ENCODE data around the gene CIZ1.
"Not testable (repeated sequence)": the region's sequence is repeated elsewhere in the genome, so short reads cannot be mapped to it uniquely, and the experiment has no call there.

DNA sequence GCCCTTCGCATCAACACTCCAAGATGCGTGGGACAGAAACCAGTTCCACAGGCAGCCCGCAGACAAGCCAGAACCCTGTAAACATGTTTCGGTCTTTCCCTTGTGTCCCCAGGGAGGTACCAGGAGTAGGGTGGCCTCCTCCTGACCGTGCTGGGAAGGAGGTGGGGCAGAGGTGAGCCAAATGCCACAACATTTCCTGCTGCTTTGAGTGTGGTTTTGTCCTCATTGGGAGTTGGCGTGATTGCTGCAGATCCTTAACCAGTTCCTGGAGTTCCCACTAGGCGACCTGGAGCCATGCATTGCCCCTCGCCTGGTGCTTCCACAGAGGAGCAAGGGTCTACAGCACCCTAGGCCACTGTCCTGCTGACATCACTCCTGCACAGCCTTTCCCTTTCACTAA is 55.8 kb downstream of the CIZ1 start:
- TF ChIP-seq PBX2 (CRISPR knock-in tag; IDR thresholded peaks at IDR 0.05); NFKB2 (CRISPR knock-in tag; IDR thresholded peaks at IDR 0.05; ENCODE audit: borderline replicate concordance); U2AF1 (optimal IDR thresholded peaks at IDR 0.05; ENCODE audit: low read depth, low read length); ZNF670 (CRISPR knock-in tag; IDR thresholded peaks at IDR 0.05; ENCODE audit: borderline replicate concordance); ZBTB7A (CRISPR knock-in tag; IDR thresholded peaks at IDR 0.05); MTA3 (CRISPR knock-in tag; IDR thresholded peaks at IDR 0.05): not testable (repeated sequence)
- TF ChIP-seq, protein P1, sequence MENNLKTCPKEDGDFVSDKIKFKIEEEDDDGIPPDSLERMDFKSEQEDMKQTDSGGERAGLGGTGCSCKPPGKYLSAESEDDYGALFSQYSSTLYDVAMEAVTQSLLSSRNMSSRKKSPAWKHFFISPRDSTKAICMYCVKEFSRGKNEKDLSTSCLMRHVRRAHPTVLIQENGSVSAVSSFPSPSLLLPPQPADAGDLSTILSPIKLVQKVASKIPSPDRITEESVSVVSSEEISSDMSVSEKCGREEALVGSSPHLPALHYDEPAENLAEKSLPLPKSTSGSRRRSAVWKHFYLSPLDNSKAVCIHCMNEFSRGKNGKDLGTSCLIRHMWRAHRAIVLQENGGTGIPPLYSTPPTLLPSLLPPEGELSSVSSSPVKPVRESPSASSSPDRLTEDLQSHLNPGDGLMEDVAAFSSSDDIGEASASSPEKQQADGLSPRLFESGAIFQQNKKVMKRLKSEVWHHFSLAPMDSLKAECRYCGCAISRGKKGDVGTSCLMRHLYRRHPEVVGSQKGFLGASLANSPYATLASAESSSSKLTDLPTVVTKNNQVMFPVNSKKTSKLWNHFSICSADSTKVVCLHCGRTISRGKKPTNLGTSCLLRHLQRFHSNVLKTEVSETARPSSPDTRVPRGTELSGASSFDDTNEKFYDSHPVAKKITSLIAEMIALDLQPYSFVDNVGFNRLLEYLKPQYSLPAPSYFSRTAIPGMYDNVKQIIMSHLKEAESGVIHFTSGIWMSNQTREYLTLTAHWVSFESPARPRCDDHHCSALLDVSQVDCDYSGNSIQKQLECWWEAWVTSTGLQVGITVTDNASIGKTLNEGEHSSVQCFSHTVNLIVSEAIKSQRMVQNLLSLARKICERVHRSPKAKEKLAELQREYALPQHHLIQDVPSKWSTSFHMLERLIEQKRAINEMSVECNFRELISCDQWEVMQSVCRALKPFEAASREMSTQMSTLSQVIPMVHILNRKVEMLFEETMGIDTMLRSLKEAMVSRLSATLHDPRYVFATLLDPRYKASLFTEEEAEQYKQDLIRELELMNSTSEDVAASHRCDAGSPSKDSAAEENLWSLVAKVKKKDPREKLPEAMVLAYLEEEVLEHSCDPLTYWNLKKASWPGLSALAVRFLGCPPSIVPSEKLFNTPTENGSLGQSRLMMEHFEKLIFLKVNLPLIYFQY (CRISPR knock-in tag; IDR thresholded peaks at IDR 0.05; ENCODE audit: borderline replicate concordance) = not testable (repeated sequence)

Measured in HepG2 (cell line).